Smooth muscle cell (in vitro differentiated cells): ENCODE results near the gene ASB2. TPM values are rescaled to one million over a fixed set of nuclear protein-coding genes. Genes with fewer than 3 reads are reported as not detected.

Experiments used
- DNase-seq: peaks from one replicate; lab custom pipeline; 2025; ENCODE audit not compliant: unreplicated experiment; lab: John Stamatoyannopoulos, UW
- H2AFZ ChIP-seq: fragments of 200-600 bp; sonication (generic); 2 replicates; pipeline ENCODE4 v1.6.0; 2016; ENCODE audit warnings: antibody characterized with exemption, low read depth, mild to moderate bottlenecking
- H3F3A ChIP-seq: fragments of 200-600 bp; sonication (generic); 2 replicates; pipeline ENCODE4 v1.6.0; 2017; ENCODE audit warnings: antibody characterized with exemption, low read depth
- H3K27ac ChIP-seq: fragments of 200-600 bp; sonication (generic); 2 replicates; pipeline ENCODE4 v1.5.1; 2016; ENCODE audit warnings: low read depth, mild to moderate bottlenecking
- H3K27me3 ChIP-seq: fragments of 200-600 bp; sonication (generic); 2 replicates; pipeline ENCODE4 v1.6.1; 2016; ENCODE audit warnings: low read depth, mild to moderate bottlenecking
- H3K36me3 ChIP-seq: fragments of 200-600 bp; sonication (generic); 2 replicates; pipeline ENCODE4 v1.5.1; 2016; ENCODE audit warnings: low read depth
- H3K4me1 ChIP-seq: fragments of 200-600 bp; sonication (generic); 2 replicates; pipeline ENCODE4 v1.5.1; 2016; ENCODE audit warnings: low read depth
- H3K4me2 ChIP-seq: fragments of 200-600 bp; sonication (generic); 2 replicates; pipeline ENCODE4 v1.6.0; 2016; ENCODE audit warnings: mild to moderate bottlenecking
- H3K4me3 ChIP-seq: fragments of 200-600 bp; sonication (generic); 2 replicates; pipeline ENCODE4 v1.5.1; 2016; ENCODE audit warnings: mild to moderate bottlenecking
- H3K79me2 ChIP-seq: fragments of 200-600 bp; sonication (generic); 2 replicates; pipeline ENCODE4 v1.6.0; 2016; ENCODE audit warnings: low read depth, mild to moderate bottlenecking
- H3K9ac ChIP-seq: fragments of 200-600 bp; sonication (generic); 2 replicates; pipeline ENCODE4 v1.6.0; 2016; ENCODE audit warnings: low read depth
- H3K9me3 ChIP-seq: fragments of 200-600 bp; sonication (generic); replicated peaks from 2 replicates; pipeline ENCODE4 v1.5.1; 2016; ENCODE audit warnings: low read depth
- H4K20me1 ChIP-seq: fragments of 200-600 bp; sonication (generic); 2 replicates; pipeline ENCODE4 v1.6.0; 2016; ENCODE audit warnings: low read depth
- CTCF ChIP-seq: fragments of 200-600 bp; sonication (generic); IDR thresholded peaks from 2 replicates; pipeline ENCODE4 v1.5.1; 2017; ENCODE audit warnings: borderline replicate concordance, mild to moderate bottlenecking, antibody characterized with exemption; ENCODE audit not compliant: insufficient read depth, poor library complexity, severe bottlenecking
- WGBS: methylation state at CpG from one replicate; pipeline ENCODE4 v1.1.7; 2016; ENCODE audit warnings: low lambda C conversion rate; 5-methylcytosine and 5-hydroxymethylcytosine counted together
- polyA plus RNA-seq: library from polyadenylated mRNA; unstranded; fragments of >200 nt; fragmentation: Nextera tagmentation; extraction: Ambion mirVana; gene quantifications from 2 replicates; pipeline ENCODE4 v1.2.1, GENCODE V29; 2016
- total RNA-seq: library from RNA; depleted of rRNA; stranded (reverse); fragments of >200 nt; gene quantifications from 2 replicates; pipeline ENCODE4 v1.2.3, GENCODE V29; 2014

ASB2 gene
- total and polyA plus RNA-seq, 2 experiments from 2014 or later, result 0.99 TPM; not detected in 1

GRCh38 chr14:93917141-93917540, 59.2 kb downstream of the ASB2 start:
- 88% methylated on average over 7 of the region's 7 CpGs for WGBS
- no peaks in the 10 kb centered on the region for H3F3A ChIP-seq
- H3K4me2 ChIP-seq, result no peak overlapping the region
- no peaks in the 10 kb centered on the region for H4K20me1 ChIP-seq
- H3K27ac ChIP-seq, result no peak overlapping the region
- H3K4me1 ChIP-seq, result no peaks in the 10 kb centered on the region
- no peak overlapping the region for H2AFZ ChIP-seq
- DNase-seq, result no peak
- H3K79me2 ChIP-seq, result no peaks in the 10 kb centered on the region
- no peak for TF ChIP-seq CTCF
- no peaks in the 10 kb centered on the region for H3K9me3 ChIP-seq
- H3K9ac ChIP-seq, result no peak overlapping the region
- no peaks in the 10 kb centered on the region for H3K36me3 ChIP-seq
- no peaks in the 10 kb centered on the region for H3K27me3 ChIP-seq
- no peak overlapping the region for H3K4me3 ChIP-seq

GRCh38 chr14:93916498-93916897, 59.9 kb downstream of the ASB2 start:
- Histone ChIP-seq H4K20me1 (no peaks in the 10 kb centered on the region), H3K36me3 (no peaks in the 10 kb centered on the region), H3K9ac (no peak overlapping the region), H3K4me2 (no peak overlapping the region), H2AFZ (no peak overlapping the region), H3K79me2 (no peaks in the 10 kb centered on the region), H3K4me1 (no peaks in the 10 kb centered on the region), H3K9me3 (no peaks in the 10 kb centered on the region), H3K4me3 (no peak overlapping the region), H3F3A (no peaks in the 10 kb centered on the region), H3K27ac (no peak overlapping the region), H3K27me3 (no peaks in the 10 kb centered on the region)
- no peak for TF ChIP-seq CTCF
- WGBS, result 89% methylated on average over 3 of the region's 3 CpGs
- no peak for DNase-seq

GRCh38 chr14:93915800-93916199, 60.6 kb downstream of the ASB2 start:
- 48% methylated on average over 2 of the region's 2 CpGs for WGBS
- no peak overlapping the region for H3K4me3 ChIP-seq
- no peak for TF ChIP-seq CTCF
- H3K27me3 ChIP-seq, result no peaks in the 10 kb centered on the region
- H3K36me3 ChIP-seq, result no peaks in the 10 kb centered on the region
- no peak overlapping the region for H2AFZ ChIP-seq
- no peak overlapping the region for H3K4me2 ChIP-seq
- H3K27ac ChIP-seq, result no peak overlapping the region
- H3F3A ChIP-seq, result no peaks in the 10 kb centered on the region
- no peak overlapping the region for H3K9ac ChIP-seq
- no peaks in the 10 kb centered on the region for H3K9me3 ChIP-seq
- no peaks in the 10 kb centered on the region for H3K79me2 ChIP-seq
- no peaks in the 10 kb centered on the region for H4K20me1 ChIP-seq
- no peaks in the 10 kb centered on the region for H3K4me1 ChIP-seq
- DNase-seq, result no peak

- H3K9ac ChIP-seq, result no peak overlapping the region
- H3K4me3 ChIP-seq, result no peak overlapping the region
- H4K20me1 ChIP-seq, result no peaks in the 10 kb centered on the region
- H3F3A ChIP-seq, result no peaks in the 10 kb centered on the region
- H3K27me3 ChIP-seq, result no peaks in the 10 kb centered on the region
- no peaks in the 10 kb centered on the region for H3K4me1 ChIP-seq
- no peak overlapping the region for H3K27ac ChIP-seq
- H2AFZ ChIP-seq, result no peak overlapping the region
- TF ChIP-seq CTCF, result no peak
- H3K36me3 ChIP-seq, result no peaks in the 10 kb centered on the region
- 90% methylated on average over 14 of the region's 14 CpGs for WGBS
- H3K9me3 ChIP-seq, result no peaks in the 10 kb centered on the region
- no peak overlapping the region for H3K4me2 ChIP-seq
- no peaks in the 10 kb centered on the region for H3K79me2 ChIP-seq
- no peak for DNase-seq
Observed at GRCh38 chr14:93915070-93915705, 61.2 kb downstream of the ASB2 start.
